HCT116 (cell line): ENCODE data around the gene PDZRN4. TPM values are rescaled to one million over a fixed set of nuclear protein-coding genes. Genes with fewer than 3 reads are reported as not detected.

ENCODE experiments used
- ATAC-seq: fragments of 200-7000 bp; cut with Tn5 transposase; 2 replicates; pipeline ENCODE4 v1.9.1; 2020; ENCODE audit warnings: mild to moderate bottlenecking, moderate library complexity
- BruUV-seq: library from RNA; stranded (reverse); fragments of 400-500 nt; replicated peaks from 2 replicates; lab custom pipeline; 2021; lab: Mats Ljungman, UMichigan
- CTCF ChIA-PET: fragments of 300-600 bp; sonication (Branson Sonifier 250); formaldehyde crosslinking; loops from one replicate; lab custom pipeline; 2021; ENCODE audit warnings: antibody characterized with exemption; lab: Charles Lee
- POLR2A ChIA-PET: fragments of 300-600, 350-600 bp; sonication (Branson Sonifier 250); formaldehyde crosslinking; loops from one replicate; lab custom pipeline; 2021; ENCODE audit warnings: antibody characterized with exemption; lab: Charles Lee
- RAD21 ChIA-PET, 2 experiments: fragments of 300-600 bp; sonication (Branson Sonifier 250); formaldehyde crosslinking; loops; one replicate each; lab custom pipeline; 2023; ENCODE audit warnings: low total read pairs in 2 of 2; ENCODE audit not compliant: uncharacterized antibody in 2 of 2, unreplicated experiment in 2 of 2, low non-redundant PET in 1 of 2; lab: Charles Lee
- DNase-seq: peaks from one replicate; pipeline ENCODE4 v3.0.0-alpha.2; 2010; ENCODE audit warnings: low read depth, low spot score
- H2AFZ ChIP-seq: fragments of 200-600 bp; shearing (Covaris generic), sonication (generic); 2 replicates; pipeline ENCODE4 v1.6.1; 2017; ENCODE audit warnings: low read depth, mixed run types, mixed read lengths, antibody characterized with exemption, low read length; ENCODE audit not compliant: poor library complexity, severe bottlenecking
- H3K27ac ChIP-seq: 2 replicates; pipeline ENCODE4 v1.5.1; 2012; ENCODE audit warnings: low read depth, low read length
- H3K27me3 ChIP-seq: fragments of 200-600 bp; sonication (generic); 2 replicates; pipeline ENCODE4 v1.6.1; 2016; ENCODE audit warnings: mixed run types, low read length, mixed read lengths; ENCODE audit not compliant: insufficient read depth
- H3K36me3 ChIP-seq, 2 experiments: fragments of 200-500 bp in 1 of 2; fragments of 200-600 bp in 1 of 2; sonication (Bioruptor generic) in 1 of 2; sonication (generic) in 1 of 2; 2 replicates each; pipeline versions ENCODE4 v1.5.1 to v1.6.1; 2014 to 2016; ENCODE audit warnings: low read length in 2 of 2, inconsistent platforms in 1 of 2, mixed read lengths in 1 of 2, mixed run types in 1 of 2; ENCODE audit not compliant: insufficient read depth in 2 of 2, control insufficient read depth in 1 of 2
- H3K4me1 ChIP-seq, 2 experiments: fragments of 200-600 bp in 1 of 2; sonication (generic) in 1 of 2; 2 replicates each; pipeline versions ENCODE4 v1.5.1 to v1.6.1; 2012 to 2017; ENCODE audit warnings: low read length in 2 of 2, inconsistent platforms in 1 of 2, mild to moderate bottlenecking in 1 of 2, mixed read lengths in 1 of 2, mixed run types in 1 of 2, moderate library complexity in 1 of 2; ENCODE audit not compliant: insufficient read depth in 2 of 2, control insufficient read depth in 1 of 2
- H3K4me2 ChIP-seq: fragments of 200-600 bp; sonication (generic); 2 replicates; pipeline ENCODE4 v1.6.1; 2017; ENCODE audit warnings: mixed run types, low read length, mixed read lengths
- H3K4me3 ChIP-seq, 2 experiments: fragments of 200-600 bp in 1 of 2; sonication (generic) in 1 of 2; replicated peaks in 1 of 2; 2 replicates each; pipeline ENCODE4 v1.5.1; 2011 to 2016; ENCODE audit warnings: low read length in 2 of 2, control low read depth in 1 of 2, low read depth in 1 of 2, mild to moderate bottlenecking in 1 of 2, mixed read lengths in 1 of 2, mixed run types in 1 of 2
- H3K79me2 ChIP-seq: fragments of 200-600 bp; sonication (generic); 2 replicates; pipeline ENCODE4 v1.6.1; 2017; ENCODE audit warnings: mild to moderate bottlenecking, mixed run types, low read length, moderate library complexity, mixed read lengths; ENCODE audit not compliant: insufficient read depth
- H3K9ac ChIP-seq: fragments of 200-600 bp; sonication (generic); 2 replicates; pipeline ENCODE4 v1.6.1; 2016; ENCODE audit warnings: low read length, mixed read lengths
- H3K9me2 ChIP-seq: fragments of 200-600 bp; sonication (generic), shearing (Covaris generic); 2 replicates; pipeline ENCODE4 v1.6.1; 2017; ENCODE audit warnings: mixed run types, mild to moderate bottlenecking, moderate library complexity; ENCODE audit not compliant: insufficient read depth
- H3K9me3 ChIP-seq, 2 experiments: fragments of 200-500 bp in 1 of 2; fragments of 200-600 bp in 1 of 2; sonication (Bioruptor generic) in 1 of 2; sonication (generic) in 1 of 2; 2 replicates each; pipeline ENCODE4 v1.6.1; 2014 to 2017; ENCODE audit warnings: low read length in 2 of 2, mixed read lengths in 2 of 2, inconsistent platforms in 1 of 2, low read depth in 1 of 2, mild to moderate bottlenecking in 1 of 2, mixed run types in 1 of 2, moderate library complexity in 1 of 2; ENCODE audit not compliant: control insufficient read depth in 1 of 2, insufficient read depth in 1 of 2
- H4K20me1 ChIP-seq: fragments of 200-600 bp; sonication (generic), shearing (Covaris generic); 2 replicates; pipeline ENCODE4 v1.6.1; 2017; ENCODE audit warnings: mixed run types, mild to moderate bottlenecking, moderate library complexity; ENCODE audit not compliant: insufficient read depth
- CBX3 ChIP-seq: IDR thresholded peaks from 2 replicates; pipeline ENCODE4 v1.6.1; 2012; ENCODE audit warnings: low read depth
- EGR1 ChIP-seq: IDR thresholded peaks from 2 replicates; pipeline ENCODE4 v1.6.1; 2012; ENCODE audit warnings: low read depth
- ELF1 ChIP-seq: IDR thresholded peaks from 2 replicates; pipeline ENCODE4 v1.6.1; 2012; ENCODE audit warnings: low read depth, borderline replicate concordance
- EZH2 ChIP-seq: fragments of 200-600 bp; sonication (generic); IDR thresholded peaks from 2 replicates; pipeline ENCODE4 v1.6.1; 2017; ENCODE audit warnings: antibody characterized with exemption, mixed run types
- FOSL1 ChIP-seq: IDR thresholded peaks from 2 replicates; pipeline ENCODE4 v1.6.1; 2012; ENCODE audit warnings: low read depth
- MAX ChIP-seq: IDR thresholded peaks from 2 replicates; pipeline ENCODE4 v1.6.1; 2012
- POLR2AphosphoS5 ChIP-seq: IDR thresholded peaks from 2 replicates; pipeline ENCODE4 v1.6.1; 2011; ENCODE audit warnings: mild to moderate bottlenecking, low read depth, low read length, moderate library complexity
- RAD21 ChIP-seq: IDR thresholded peaks from 2 replicates; pipeline ENCODE4 v1.6.1; 2012; ENCODE audit warnings: low read depth, mild to moderate bottlenecking
- REST ChIP-seq: IDR thresholded peaks from 2 replicates; pipeline ENCODE4 v1.6.1; 2012; ENCODE audit warnings: low read depth
- SIN3A ChIP-seq: IDR thresholded peaks from 2 replicates; pipeline ENCODE4 v1.6.1; 2012; ENCODE audit warnings: low read depth
- SRF ChIP-seq: IDR thresholded peaks from 2 replicates; pipeline ENCODE4 v1.6.1; 2012; ENCODE audit warnings: low read depth
- YY1 ChIP-seq: IDR thresholded peaks from 2 replicates; pipeline ENCODE4 v1.6.1; 2011; ENCODE audit warnings: low read length, low read depth, moderate library complexity, mild to moderate bottlenecking; ENCODE audit not compliant: insufficient replicate concordance; ENCODE audit errors: extremely low read depth
- ZBTB33 ChIP-seq: IDR thresholded peaks from 2 replicates; pipeline ENCODE4 v1.6.1; 2011; ENCODE audit warnings: mild to moderate bottlenecking, low read length, moderate library complexity; ENCODE audit not compliant: insufficient replicate concordance; ENCODE audit errors: extremely low read depth
- ZNF274 ChIP-seq: fragments of 200-500 bp; sonication (Bioruptor generic); IDR thresholded peaks from 2 replicates; pipeline ENCODE4 v1.6.1; 2014; ENCODE audit warnings: mild to moderate bottlenecking, low read depth, low read length, inconsistent platforms
- intact Hi-C: fragments of 100-400 bp; cut with micrococcal nuclease; formaldehyde crosslinking; loops from 2 replicates; pipeline ENCODE4 v1.10.0; 2022
- total RNA-seq: library from RNA; stranded (reverse); gene quantifications from one replicate; pipeline ENCODE4 v1.2.1, GENCODE V29; 2021; ENCODE audit not compliant: unreplicated experiment
- TF ChIP-seq, protein P1 (sequence below): IDR thresholded peaks from 2 replicates; pipeline ENCODE4 v1.6.1; 2012

Gene PDZRN4
- total RNA-seq, 1 experiment from 2014 or later, result not detected

- TF ChIP-seq REST, result no peak
- TF ChIP-seq CBX3, result no peak
- TF ChIP-seq ELF1, result no peak
- TF ChIP-seq EZH2, result no peak
- no peak for TF ChIP-seq POLR2AphosphoS5
- ChIA-PET RAD21 (no interaction called here), POLR2A (no interaction called here), CTCF (no interaction called here)
- Histone ChIP-seq H4K20me1 (no peaks in the 10 kb centered on the region), H3K27ac (no peak overlapping the region), H3K9me2 (no peaks in the 10 kb centered on the region), H3K9ac (no peak overlapping the region), H3K36me3 (no peaks in the 10 kb centered on the region), H3K4me3 (no peak overlapping the region), H3K9me3 (no peaks in the 10 kb centered on the region), H3K4me2 (no peak overlapping the region), H2AFZ (no peak overlapping the region), H3K79me2 (no peaks in the 10 kb centered on the region), H3K4me1 (no peaks in the 10 kb centered on the region), H3K27me3 (no peaks in the 10 kb centered on the region)
- DNase-seq, result no peak
- ATAC-seq, result no peak
- no TSS peak for BruUV-seq
- intact Hi-C loops, result no loop called here
Measured at GRCh38 chr12:41213107-41213506, 25.0 kb downstream of the PDZRN4 start.

DNA sequence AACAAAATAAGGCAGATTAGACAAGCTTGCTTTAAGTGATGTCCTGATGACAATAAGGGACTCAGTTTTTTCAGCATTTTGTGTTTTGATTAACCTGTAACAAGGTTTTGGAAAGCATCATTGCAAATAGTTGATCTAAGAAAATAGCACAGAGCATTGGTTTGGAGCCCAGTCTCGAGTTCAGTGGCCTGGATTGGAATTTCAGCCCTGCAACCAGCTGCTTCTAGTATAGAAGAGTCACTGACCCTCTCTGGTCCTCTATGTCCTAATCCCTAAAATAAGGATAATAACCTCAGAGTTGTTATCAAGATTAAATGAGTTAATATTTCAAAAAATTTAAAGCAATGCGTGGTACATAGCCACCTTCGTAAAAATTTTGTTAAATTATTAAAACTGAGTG, 25.5 kb downstream of the PDZRN4 start:
- Histone ChIP-seq H2AFZ (no peak overlapping the region), H3K27ac (no peak overlapping the region), H3K4me3 (no peak overlapping the region), H3K36me3 (no peaks in the 10 kb centered on the region), H3K4me1 (no peaks in the 10 kb centered on the region), H3K9me2 (no peaks in the 10 kb centered on the region), H3K27me3 (no peaks in the 10 kb centered on the region), H3K79me2 (no peaks in the 10 kb centered on the region), H3K9me3 (no peaks in the 10 kb centered on the region), H3K4me2 (no peak overlapping the region), H4K20me1 (no peaks in the 10 kb centered on the region), H3K9ac (no peak overlapping the region)
- RAD21 ChIA-PET, result no interaction called here
- POLR2A ChIA-PET, result no interaction called here
- no peak for DNase-seq
- no peak for ATAC-seq
- no TSS peak for BruUV-seq
- intact Hi-C loops, result no loop called here
- CTCF ChIA-PET, result no interaction called here
- TF ChIP-seq MAX (no peak), ZBTB33 (no peak), EZH2 (no peak), POLR2AphosphoS5 (no peak), EGR1 (no peak), ZNF274 (no peak), YY1 (no peak), SRF (no peak), RAD21 (no peak), FOSL1 (no peak), ELF1 (no peak), SIN3A (no peak)
- TF ChIP-seq, protein P1, sequence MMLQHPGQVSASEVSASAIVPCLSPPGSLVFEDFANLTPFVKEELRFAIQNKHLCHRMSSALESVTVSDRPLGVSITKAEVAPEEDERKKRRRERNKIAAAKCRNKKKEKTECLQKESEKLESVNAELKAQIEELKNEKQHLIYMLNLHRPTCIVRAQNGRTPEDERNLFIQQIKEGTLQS, result no peak
